ENCODE data around the gene GPR84. TPM values are rescaled to one million over a fixed set of nuclear protein-coding genes. Genes with fewer than 3 reads are reported as not detected.

Gene GPR84
- total and polyA plus RNA-seq, 2 donors (not counting 3 experiments of a cell fraction or from before 2014, with no cell fraction given) = not detected

DNA sequence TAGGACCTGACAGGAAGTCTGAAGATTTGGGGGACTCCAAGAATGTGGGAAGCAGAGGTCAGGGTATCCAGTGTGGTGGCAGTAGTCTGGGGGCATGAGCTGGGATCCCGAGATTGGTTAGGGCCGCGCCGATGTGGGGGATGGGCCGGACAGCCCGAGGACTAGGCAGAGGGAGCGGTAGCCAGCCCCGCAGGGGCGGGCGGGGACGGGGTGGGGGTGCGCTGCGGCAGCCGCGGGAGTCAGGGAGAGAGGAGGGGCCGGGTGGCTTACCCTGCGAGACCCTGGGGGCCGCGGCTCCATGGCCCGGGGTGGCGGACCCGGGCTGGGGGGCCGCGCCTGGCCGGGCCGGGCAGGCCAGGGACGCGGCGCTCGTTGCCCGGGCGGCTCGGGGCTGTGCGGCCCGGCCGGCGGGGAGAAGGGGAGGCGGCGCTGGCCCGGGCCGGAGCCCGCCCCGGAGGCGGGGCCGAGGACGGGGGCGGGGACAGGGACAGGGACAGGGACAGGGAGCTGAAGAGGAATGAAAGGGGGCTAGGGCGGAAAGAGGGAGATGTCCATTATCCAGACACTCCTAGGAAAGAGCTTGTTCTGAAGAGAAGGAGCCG lies 14.6 kb upstream of the GPR84 start:
- intact Hi-C loops (cut with micrococcal nuclease) (loop anchor here (1.0 kb wide), 3 partner anchors 9 to 60 kb away; no protein-coding TSS in a partner anchor), dilution Hi-C loops (cut with MboI; ENCODE audit: extremely low pct_ligation_motif_present, low sequenced_read_pairs) (no loop called here)
- H3K4me3 ChIP-seq (replicated peaks in 1 of 3; ENCODE audit: insufficient read depth in 1 of 3, low read depth in 1 of 3, low read length in 3 of 3) = peak overlapping the region in 2 of 3 experiments; percentile 37 to 47
- no peaks in the 10 kb centered on the region for H3K9me3 ChIP-seq (replicated peaks; ENCODE audit: control insufficient read depth, insufficient read depth, low read length)
- H3K4me2 ChIP-seq (ENCODE audit: insufficient read depth, low read length) = peak overlapping the region; percentile 87
- POLR2A ChIA-PET = interaction anchor here (1.0 to 1.4 kb wide), 2 partner anchors 9 to 32 kb away, joined by 3 to 5 read pairs; no protein-coding TSS in a partner anchor
- H3K9ac ChIP-seq (replicated peaks; ENCODE audit: extremely low read depth, insufficient read depth, low read length) = peak overlapping the region; percentile 22
- DNase-seq (ENCODE audit: low read depth, low spot score) = peak; percentile 36
- H4K20me1 ChIP-seq (replicated peaks; ENCODE audit: control insufficient read depth, extremely low read depth, insufficient read depth, low read length) = no peaks in the 10 kb centered on the region
- no peak for TF ChIP-seq FOS (IDR thresholded peaks at IDR 0.05; ENCODE audit: borderline replicate concordance, insufficient read depth, low read length)
- no peak for TF ChIP-seq EZH2 (IDR thresholded peaks at IDR 0.05; ENCODE audit: borderline replicate concordance, low read depth, low read length, severe bottlenecking)
- TF ChIP-seq MYC (IDR thresholded peaks at IDR 0.05; ENCODE audit: low read depth, low read length) = no peak
- TF ChIP-seq CTCF (IDR thresholded peaks at IDR 0.05; ENCODE audit: extremely low read depth in 1 of 2, insufficient read depth in 1 of 2, low read depth in 1 of 2, low read length in 2 of 2) = no peak
- no peak for TF ChIP-seq GATA2 (IDR thresholded peaks at IDR 0.05; ENCODE audit: insufficient read depth, insufficient read length, low read depth, low read length)
- TF ChIP-seq JUN (IDR thresholded peaks at IDR 0.05; ENCODE audit: borderline replicate concordance, insufficient read depth, insufficient read length, low read depth) = no peak
- TF ChIP-seq POLR2A (IDR thresholded peaks at IDR 0.05; ENCODE audit: low read depth, low read length) = no peak
- TF ChIP-seq POLR2AphosphoS5 (IDR thresholded peaks at IDR 0.05; ENCODE audit: insufficient read depth, low read depth, low read length) = peak; percentile 18
- CTCF ChIA-PET = interaction anchor here (0.7 to 4.6 kb wide), 46 partner anchors 8 to 373 kb away, joined by 3 to 142 read pairs (median 4); partner anchors contain the start of gene COPZ1
- peaks cover 4% of the 10 kb centered on the region for H3K4me1 ChIP-seq (ENCODE audit: control insufficient read depth, extremely low read depth, insufficient read depth, low read length)
- H3K27me3 ChIP-seq (ENCODE audit: control insufficient read depth in 2 of 2, insufficient read depth in 2 of 2, low read length in 2 of 2) = no peaks in the 10 kb centered on the region
- BruUV-seq (replicated peaks) = no TSS peak
- FAIRE-seq = no peak
- peak overlapping the region; percentile 67 for H2AFZ ChIP-seq (ENCODE audit: low read depth, low read length)
- H3K9me1 ChIP-seq (replicated peaks; ENCODE audit: control insufficient read depth, extremely low read depth, insufficient read depth, low read length) = no peaks in the 10 kb centered on the region
- H3K36me3 ChIP-seq (ENCODE audit: control insufficient read depth in 2 of 2, extremely low read depth in 1 of 2, insufficient read depth in 2 of 2, low read length in 2 of 2) = no peaks in the 10 kb centered on the region
- H3K79me2 ChIP-seq (ENCODE audit: control insufficient read depth, insufficient read depth, low read length) = no peaks in the 10 kb centered on the region
- H3K27ac ChIP-seq (ENCODE audit: insufficient read depth, low read depth, low read length) = no peak overlapping the region

All from endothelial cell of umbilical vein (primary cell).